ENCODE data around the gene RBMY1D. TPM values are rescaled to one million over a fixed set of nuclear protein-coding genes. Genes with fewer than 3 reads are reported as not detected.
"Not testable (repeated sequence)": the region's sequence is repeated elsewhere in the genome, so short reads cannot be mapped to it uniquely, and the experiment has no call there.

Gene RBMY1D
- total RNA-seq, result not detected in 2 replicates

DNA sequence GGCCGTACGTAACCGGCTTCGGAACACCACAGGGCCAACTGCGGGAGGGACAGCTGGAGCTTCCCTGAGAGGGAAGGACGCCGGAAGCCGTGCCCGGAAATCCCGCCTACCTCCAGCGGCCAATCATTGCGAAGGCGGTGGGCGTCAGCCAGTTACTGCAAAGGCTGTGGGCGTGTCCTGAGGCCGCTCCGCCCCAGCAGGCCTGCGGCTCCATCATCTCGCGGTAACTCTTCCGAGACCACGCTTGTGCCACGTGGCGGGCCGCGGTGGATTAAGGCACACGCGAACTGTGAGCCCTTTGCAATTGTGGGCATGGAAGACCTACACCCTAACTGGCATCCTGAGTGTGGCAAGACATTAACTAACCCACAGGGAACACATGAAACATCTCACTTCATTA lies at the start of gene RBMY1D:
Gene RBMY1D, minus strand, starts transcription at position 101 of the 400 bp plus-strand sequence. CDS start 2,013 bp downstream, outside the sequence.
- not testable (repeated sequence) for DNase-seq (ENCODE audit: low read depth in 2 of 2)

DNA sequence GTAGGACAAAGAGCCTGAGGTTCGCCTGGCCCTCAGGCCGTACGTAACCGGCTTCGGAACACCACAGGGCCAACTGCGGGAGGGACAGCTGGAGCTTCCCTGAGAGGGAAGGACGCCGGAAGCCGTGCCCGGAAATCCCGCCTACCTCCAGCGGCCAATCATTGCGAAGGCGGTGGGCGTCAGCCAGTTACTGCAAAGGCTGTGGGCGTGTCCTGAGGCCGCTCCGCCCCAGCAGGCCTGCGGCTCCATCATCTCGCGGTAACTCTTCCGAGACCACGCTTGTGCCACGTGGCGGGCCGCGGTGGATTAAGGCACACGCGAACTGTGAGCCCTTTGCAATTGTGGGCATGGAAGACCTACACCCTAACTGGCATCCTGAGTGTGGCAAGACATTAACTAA lies 23.6 kb upstream of the RBMY1D start, which contains the start of gene RBMY1E:
Gene RBMY1E, minus strand, starts transcription at position 101 of the 400 bp plus-strand sequence. CDS start 1,978 bp downstream, outside the sequence.
- not testable (repeated sequence) for DNase-seq (ENCODE audit: low read depth in 2 of 2)

DNA sequence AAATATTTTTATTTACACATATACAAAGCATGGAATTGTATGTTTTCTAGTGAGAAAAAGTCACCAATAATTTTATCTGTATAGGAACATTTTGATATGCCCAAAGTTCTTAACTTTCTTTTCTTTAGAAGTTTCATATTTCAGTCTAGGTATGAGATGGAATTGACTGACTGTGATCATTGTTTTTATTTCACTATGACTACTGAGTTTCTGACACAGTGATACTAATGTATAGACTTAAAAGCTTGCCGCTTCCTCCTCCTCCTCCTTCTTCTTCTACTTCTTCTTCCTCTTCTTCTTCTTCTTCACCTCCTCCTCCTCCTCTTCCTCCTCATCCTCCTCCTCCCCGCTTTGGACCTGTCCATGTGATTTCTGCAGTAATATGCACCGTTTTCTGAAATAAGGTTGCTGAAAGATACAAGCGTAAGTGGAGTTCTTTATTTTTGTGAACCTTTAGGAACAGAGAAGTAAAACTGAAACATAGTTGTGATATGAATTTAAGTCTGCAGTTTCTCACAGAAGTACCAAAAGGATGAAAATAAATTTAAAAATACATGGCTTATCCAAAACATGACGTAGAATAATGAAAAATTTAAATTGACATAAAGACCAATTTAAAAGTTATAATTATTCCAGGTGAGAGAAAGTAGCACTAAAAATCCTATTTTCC lies 24.8 kb downstream of the RBMY1D start:
- DNase-seq (ENCODE audit: low read depth in 2 of 2), result not testable (repeated sequence)

DNA sequence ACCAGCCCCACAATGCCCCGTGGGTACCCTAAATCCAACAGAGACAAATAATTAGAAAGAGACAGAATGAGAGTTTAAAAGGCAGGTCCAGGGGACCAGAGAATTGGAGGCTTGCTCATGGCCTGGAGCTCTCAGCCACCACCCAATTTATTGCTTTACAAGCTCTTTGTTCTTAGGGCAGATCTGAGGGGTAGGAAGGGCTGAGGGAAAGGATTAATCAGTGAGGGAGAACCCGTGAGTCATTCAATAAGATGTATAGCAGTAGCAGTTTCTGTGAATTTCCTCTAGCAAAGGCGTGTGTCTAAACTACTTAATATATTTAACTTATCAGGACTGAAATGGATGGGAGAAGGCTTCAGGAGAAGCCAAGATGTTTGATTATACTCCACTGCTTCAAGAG lies 48.8 kb downstream of the RBMY1D start:
- DNase-seq (ENCODE audit: low read depth in 2 of 2), result no peak

DNA sequence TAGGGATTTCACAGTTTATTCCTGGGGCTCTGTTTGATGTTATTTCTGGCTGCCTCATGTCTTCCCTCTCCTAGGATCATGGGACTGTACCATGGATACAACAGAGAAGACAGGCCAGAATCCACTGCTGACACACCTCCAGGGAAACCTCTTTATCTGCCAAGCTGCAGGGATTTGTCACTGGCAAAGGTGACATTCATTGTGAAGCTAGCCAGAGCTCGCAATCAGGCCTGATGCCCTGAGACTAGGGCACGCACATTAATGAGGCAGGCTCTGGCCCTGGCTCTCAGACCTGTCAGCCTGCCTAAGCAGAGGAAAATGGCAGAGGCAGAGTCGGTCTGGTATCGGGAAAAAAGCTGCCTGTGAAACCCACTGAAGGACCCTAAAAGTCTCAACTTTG lies 52.2 kb downstream of the RBMY1D start:
- DNase-seq (ENCODE audit: low read depth in 2 of 2), result no peak

DNA sequence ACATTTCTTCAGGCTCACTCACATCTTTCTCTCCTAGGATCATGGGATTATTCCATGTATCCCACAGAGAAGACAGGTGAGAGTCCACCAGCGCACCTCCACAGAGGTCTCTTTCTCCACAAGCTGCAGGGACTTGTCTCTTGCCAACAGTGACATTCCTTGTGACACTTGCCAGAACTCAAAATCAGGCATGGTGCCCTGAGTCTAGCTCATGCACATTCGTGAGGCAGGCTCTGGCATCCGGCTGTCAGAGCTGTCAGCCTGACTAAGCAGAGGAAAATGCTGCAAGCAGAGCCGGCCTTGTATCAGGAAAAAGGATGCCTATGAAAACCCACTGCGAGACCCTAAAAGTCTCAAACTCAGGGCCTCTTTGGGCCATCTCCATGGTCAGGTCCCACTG lies 54.8 kb downstream of the RBMY1D start:
- DNase-seq (ENCODE audit: low read depth in 2 of 2), result no peak

DNA sequence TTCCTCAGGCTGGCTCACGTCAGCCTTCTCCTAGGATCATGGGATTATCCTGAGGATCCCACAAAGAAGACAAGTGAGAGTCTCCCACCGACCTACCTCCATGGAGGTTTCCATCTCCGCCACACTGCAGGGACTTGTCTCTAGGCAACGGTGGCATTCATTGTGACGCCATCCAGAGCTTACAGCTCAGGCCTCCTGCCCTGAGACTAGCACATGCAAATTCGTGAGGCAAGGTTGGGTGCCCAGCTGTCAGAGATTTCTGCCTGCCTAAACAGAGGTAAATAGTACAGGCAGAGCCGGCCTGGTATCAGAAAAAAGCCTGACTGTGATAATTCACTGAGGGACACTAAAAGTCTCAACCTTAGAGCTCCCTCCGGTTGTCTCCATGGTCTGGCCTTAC lies 58.0 kb downstream of the RBMY1D start:
- no peak for DNase-seq (ENCODE audit: low read depth in 2 of 2)

DNA sequence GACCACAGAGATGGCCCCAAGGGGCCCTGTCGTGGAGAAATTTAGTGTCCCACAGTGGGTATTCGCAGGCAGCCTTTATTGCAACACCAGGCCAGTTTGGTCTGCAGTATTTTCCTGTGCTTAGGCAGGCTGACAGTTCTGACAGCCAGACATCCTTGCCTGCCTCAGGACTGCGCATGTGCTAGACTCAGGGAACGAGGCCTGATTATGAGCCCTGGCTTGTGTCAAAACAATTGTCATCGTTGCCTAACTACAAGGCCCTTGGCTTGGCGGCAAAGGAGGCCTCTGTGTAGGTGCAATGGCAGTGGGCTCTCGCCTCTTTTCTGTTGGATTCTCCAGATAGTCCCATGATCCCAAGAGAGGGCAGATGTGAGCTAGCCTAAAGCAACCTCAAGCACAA lies 59.3 kb downstream of the RBMY1D start:
- DNase-seq (ENCODE audit: low read depth in 2 of 2), result no peak

Other genes with a start within 250 kb of the RBMY1D start
- not detected in 2 replicates for gene RBMY1E, start 23.5 kb upstream of the RBMY1D start, total RNA-seq